Loucy (cell line): ENCODE data around the gene ZCCHC2.

ENCODE experiments used
- H2AFZ ChIP-seq: fragments of 200-600 bp; sonication (generic); 2 replicates; pipeline ENCODE4 v1.6.0; 2016; ENCODE audit warnings: antibody characterized with exemption, mild to moderate bottlenecking, low read length, moderate library complexity
- H3F3A ChIP-seq: fragments of 200-600 bp; 2 replicates; pipeline ENCODE4 v1.6.0; 2016; ENCODE audit warnings: antibody characterized with exemption, low read depth, mild to moderate bottlenecking
- H3K27me3 ChIP-seq: fragments of 200-600 bp; sonication (generic); 2 replicates; pipeline ENCODE4 v1.6.1; 2014; ENCODE audit warnings: low read length, mild to moderate bottlenecking; ENCODE audit not compliant: insufficient read depth, poor library complexity, severe bottlenecking
- H3K36me3 ChIP-seq: fragments of 200-600 bp; sonication (generic); 2 replicates; pipeline ENCODE4 v1.6.1; 2016; ENCODE audit warnings: low read length; ENCODE audit not compliant: insufficient read depth
- H3K4me1 ChIP-seq: fragments of 200-600 bp; sonication (generic); 2 replicates; pipeline ENCODE4 v1.5.1; 2014; ENCODE audit warnings: low read length, mild to moderate bottlenecking; ENCODE audit not compliant: insufficient read depth, poor library complexity, severe bottlenecking
- H3K4me2 ChIP-seq: fragments of 200-600 bp; sonication (generic); 2 replicates; pipeline ENCODE4 v1.6.0; 2014; ENCODE audit warnings: antibody characterized with exemption, low read length, low read depth, mild to moderate bottlenecking; ENCODE audit not compliant: poor library complexity, severe bottlenecking
- H3K4me3 ChIP-seq: fragments of 200-600 bp; sonication (generic); 2 replicates; pipeline ENCODE4 v1.5.1; 2014; ENCODE audit warnings: low read length, mild to moderate bottlenecking, mixed read lengths; ENCODE audit not compliant: poor library complexity, severe bottlenecking
- H3K79me2 ChIP-seq: fragments of 200-600 bp; sonication (generic); 2 replicates; pipeline ENCODE4 v1.6.1; 2014; ENCODE audit warnings: low read length; ENCODE audit not compliant: insufficient read depth
- H3K9ac ChIP-seq: fragments of 200-600 bp; sonication (generic); 2 replicates; pipeline ENCODE4 v1.6.0; 2014; ENCODE audit warnings: mild to moderate bottlenecking, low read depth, low read length, moderate library complexity; ENCODE audit not compliant: poor library complexity, severe bottlenecking
- H3K9me2 ChIP-seq: fragments of 200-600 bp; sonication (generic); replicated peaks from 2 replicates; pipeline ENCODE4 v1.6.1; 2016; ENCODE audit warnings: low read depth, low read length, mixed read lengths
- H3K9me3 ChIP-seq: fragments of 200-600 bp; sonication (generic); 2 replicates; pipeline ENCODE4 v1.6.1; 2014; ENCODE audit warnings: mild to moderate bottlenecking, antibody characterized with exemption, low read length, low read depth; ENCODE audit not compliant: insufficient read depth
- H4K20me1 ChIP-seq: fragments of 200-600 bp; sonication (generic); 2 replicates; pipeline ENCODE4 v1.6.0; 2014; ENCODE audit warnings: antibody characterized with exemption, low read length, mild to moderate bottlenecking; ENCODE audit not compliant: insufficient read depth, poor library complexity, severe bottlenecking
- EZH2phosphoT487 ChIP-seq: fragments of 200-600 bp; IDR thresholded peaks from 2 replicates; pipeline ENCODE4 v1.6.1; 2018; ENCODE audit warnings: antibody characterized with exemption, mild to moderate bottlenecking, moderate library complexity, borderline replicate concordance
- TF ChIP-seq, protein P1 (sequence below): fragments of 200-600 bp; sonication (generic); conservative IDR thresholded peaks from 2 replicates; pipeline ENCODE4 v1.5.1; 2014; ENCODE audit warnings: mild to moderate bottlenecking, antibody characterized with exemption, low read length

Gene ZCCHC2

DNA sequence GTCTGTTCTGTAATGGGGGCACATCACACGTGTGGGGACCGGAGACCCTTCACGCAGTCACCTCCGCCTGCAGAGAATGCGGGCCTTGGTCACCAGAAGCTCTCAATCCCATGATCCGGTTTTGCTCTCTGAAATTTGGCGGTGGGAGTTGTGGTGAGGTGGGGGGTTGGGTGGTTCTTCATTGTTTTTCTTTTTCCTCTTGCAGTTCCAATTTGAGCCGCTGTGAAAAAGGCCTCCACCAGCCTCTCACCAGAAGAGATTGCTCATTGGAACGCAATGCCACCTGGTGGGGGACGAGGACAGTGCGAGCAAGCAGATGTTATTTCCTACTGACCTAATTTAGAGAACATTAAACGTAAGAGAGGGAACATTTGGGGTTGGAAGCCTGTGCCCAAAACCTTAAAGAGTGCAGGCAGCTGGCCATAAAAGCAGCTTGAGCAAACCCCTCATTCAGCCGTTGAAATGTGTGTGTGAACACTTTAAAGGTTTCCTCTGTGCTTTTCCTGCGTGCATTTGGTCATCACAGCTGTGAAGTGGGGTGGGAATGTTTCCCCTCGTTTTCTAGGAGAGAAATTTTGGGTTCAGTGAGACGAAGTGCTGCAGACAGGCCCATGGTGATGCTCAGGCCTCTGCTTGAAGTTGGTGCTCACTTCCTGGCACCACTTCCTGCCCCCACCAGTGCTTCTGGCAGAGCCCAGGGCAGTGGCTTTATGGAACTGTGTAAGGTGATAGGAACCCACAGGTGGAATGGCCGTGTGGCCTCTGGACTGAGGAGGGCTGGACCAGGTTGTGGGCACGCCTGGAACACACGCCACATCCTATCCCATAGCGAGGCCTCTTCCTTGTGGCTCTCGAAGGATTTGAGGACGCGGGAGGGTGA is 61.7 kb downstream of the ZCCHC2 start:
- Histone ChIP-seq H3F3A (no peaks in the 10 kb centered on the region), H2AFZ (peak overlapping the region; percentile 84), H3K4me3 (peak overlapping the region; percentile 56), H3K4me1 (peaks cover 15% of the 10 kb centered on the region), H3K9me2 (no peaks in the 10 kb centered on the region), H3K9me3 (no peaks in the 10 kb centered on the region), H4K20me1 (no peaks in the 10 kb centered on the region), H3K79me2 (no peaks in the 10 kb centered on the region), H3K27me3 (no peaks in the 10 kb centered on the region), H3K36me3 (no peaks in the 10 kb centered on the region), H3K9ac (peak overlapping the region; percentile 48), H3K4me2 (peak overlapping the region; percentile 72)
- no peak for TF ChIP-seq EZH2phosphoT487
- TF ChIP-seq, protein P1, sequence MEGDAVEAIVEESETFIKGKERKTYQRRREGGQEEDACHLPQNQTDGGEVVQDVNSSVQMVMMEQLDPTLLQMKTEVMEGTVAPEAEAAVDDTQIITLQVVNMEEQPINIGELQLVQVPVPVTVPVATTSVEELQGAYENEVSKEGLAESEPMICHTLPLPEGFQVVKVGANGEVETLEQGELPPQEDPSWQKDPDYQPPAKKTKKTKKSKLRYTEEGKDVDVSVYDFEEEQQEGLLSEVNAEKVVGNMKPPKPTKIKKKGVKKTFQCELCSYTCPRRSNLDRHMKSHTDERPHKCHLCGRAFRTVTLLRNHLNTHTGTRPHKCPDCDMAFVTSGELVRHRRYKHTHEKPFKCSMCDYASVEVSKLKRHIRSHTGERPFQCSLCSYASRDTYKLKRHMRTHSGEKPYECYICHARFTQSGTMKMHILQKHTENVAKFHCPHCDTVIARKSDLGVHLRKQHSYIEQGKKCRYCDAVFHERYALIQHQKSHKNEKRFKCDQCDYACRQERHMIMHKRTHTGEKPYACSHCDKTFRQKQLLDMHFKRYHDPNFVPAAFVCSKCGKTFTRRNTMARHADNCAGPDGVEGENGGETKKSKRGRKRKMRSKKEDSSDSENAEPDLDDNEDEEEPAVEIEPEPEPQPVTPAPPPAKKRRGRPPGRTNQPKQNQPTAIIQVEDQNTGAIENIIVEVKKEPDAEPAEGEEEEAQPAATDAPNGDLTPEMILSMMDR: peak; percentile 100

DNA sequence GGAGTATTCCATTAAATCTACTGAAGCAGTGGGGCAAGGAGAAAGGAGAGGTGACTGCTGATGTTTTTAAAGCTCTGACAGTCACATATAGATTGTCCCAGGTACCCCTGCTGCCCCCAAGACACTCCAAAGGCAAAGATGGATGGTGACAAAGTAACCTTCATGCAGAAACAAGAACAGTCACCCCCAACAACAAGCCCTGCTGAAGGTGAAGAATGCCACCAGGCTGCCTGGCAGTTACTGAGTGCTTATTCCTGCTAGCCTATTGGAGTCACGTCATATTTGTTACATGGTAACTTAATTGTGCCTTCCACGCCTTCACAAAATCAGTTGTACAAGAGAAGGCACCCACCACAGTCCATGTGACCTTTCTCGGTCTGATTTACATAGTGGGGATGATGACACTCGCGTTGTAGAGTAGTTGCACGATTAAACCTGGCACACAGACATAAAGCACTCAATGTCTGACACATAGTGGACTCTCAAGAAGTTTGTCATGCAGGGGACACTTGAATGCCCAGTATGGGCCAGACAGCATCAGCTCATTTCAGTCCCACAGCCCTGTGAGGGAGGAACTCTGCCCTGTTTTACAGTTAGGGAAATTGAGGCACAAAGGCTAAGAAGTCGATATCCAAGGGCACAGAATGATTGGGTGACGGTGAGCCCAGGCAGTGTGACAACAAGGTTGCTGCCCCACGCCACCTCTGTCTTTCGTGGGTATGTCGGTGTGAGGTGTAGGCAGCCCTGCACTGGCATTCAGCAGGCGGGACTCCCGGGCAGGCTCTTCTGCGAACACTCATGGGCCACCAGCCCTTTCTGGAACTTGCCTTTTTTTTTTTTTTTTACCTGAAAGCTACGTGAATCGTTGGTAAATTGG is 62.7 kb downstream of the ZCCHC2 start:
- peaks cover 15% of the 10 kb centered on the region for H3K4me1 ChIP-seq

GRCh38 chr18:62586151-62586774 is 63.4 kb downstream of the ZCCHC2 start:
- TF ChIP-seq, protein P1: peak; percentile 89
- no peak for TF ChIP-seq EZH2phosphoT487
- Histone ChIP-seq H3K9me3 (no peaks in the 10 kb centered on the region), H3K4me2 (no peak overlapping the region), H3F3A (no peaks in the 10 kb centered on the region), H3K36me3 (no peaks in the 10 kb centered on the region), H3K9ac (no peak overlapping the region), H3K4me3 (no peak overlapping the region), H3K27me3 (no peaks in the 10 kb centered on the region), H3K4me1 (peaks cover 15% of the 10 kb centered on the region), H3K9me2 (no peaks in the 10 kb centered on the region), H2AFZ (no peak overlapping the region), H4K20me1 (no peaks in the 10 kb centered on the region), H3K79me2 (no peaks in the 10 kb centered on the region)

More for the DNA sequence above, 62.7 kb downstream of the ZCCHC2 start:
- TF ChIP-seq, protein P1: no peak
- TF ChIP-seq EZH2phosphoT487: no peak
- Histone ChIP-seq H3K9me3 (no peaks in the 10 kb centered on the region), H3K9ac (no peak overlapping the region), H3K4me2 (peak overlapping the region; percentile 72), H3K4me3 (no peak overlapping the region), H3F3A (no peaks in the 10 kb centered on the region), H3K27me3 (no peaks in the 10 kb centered on the region), H3K36me3 (no peaks in the 10 kb centered on the region), H4K20me1 (no peaks in the 10 kb centered on the region), H3K9me2 (no peaks in the 10 kb centered on the region), H3K79me2 (no peaks in the 10 kb centered on the region), H2AFZ (no peak overlapping the region)
